ENCODE measurements around the gene WBP4. TPM values are rescaled to one million over a fixed set of nuclear protein-coding genes. Genes with fewer than 3 reads are reported as not detected.

WBP4 gene
- total RNA-seq, 4 donors from 2014 or later, result 15.3 to 23.2 (median 18.5) TPM

GRCh38 chr13:41049480-41050440 lies 11.5 kb upstream of the WBP4 start:
- no peak overlapping the region for H3K4me3 ChIP-seq
- H3K36me3 ChIP-seq, result peaks cover 0 to 6% (median 5%) of the 10 kb centered on the region in 4 donors
- no peaks in the 10 kb centered on the region for H3K27me3 ChIP-seq
- no peak overlapping the region for H3K27ac ChIP-seq (replicated peaks in 1 of 4)
- intact Hi-C loops (cut with DNase I), result loop anchor here (10.0 kb wide), 1 partner anchor 65 kb away; no protein-coding TSS in a partner anchor
- 81% methylated on average over 4 of the region's 4 CpGs for WGBS
- no peaks in the 10 kb centered on the region for H3K9me3 ChIP-seq
- no peak for DNase-seq (ENCODE audit: extremely low spot score)
- H3K4me1 ChIP-seq, result peaks cover 41 to 53% (median 46%) of the 10 kb centered on the region in 4 donors
- TF ChIP-seq POLR2A (IDR thresholded peaks at IDR 0.05; ENCODE audit: low read depth) (no peak), POLR2AphosphoS5 (IDR thresholded peaks at IDR 0.05) (no peak), EP300 (IDR thresholded peaks at IDR 0.05) (no peak)
- TF ChIP-seq, protein P1, sequence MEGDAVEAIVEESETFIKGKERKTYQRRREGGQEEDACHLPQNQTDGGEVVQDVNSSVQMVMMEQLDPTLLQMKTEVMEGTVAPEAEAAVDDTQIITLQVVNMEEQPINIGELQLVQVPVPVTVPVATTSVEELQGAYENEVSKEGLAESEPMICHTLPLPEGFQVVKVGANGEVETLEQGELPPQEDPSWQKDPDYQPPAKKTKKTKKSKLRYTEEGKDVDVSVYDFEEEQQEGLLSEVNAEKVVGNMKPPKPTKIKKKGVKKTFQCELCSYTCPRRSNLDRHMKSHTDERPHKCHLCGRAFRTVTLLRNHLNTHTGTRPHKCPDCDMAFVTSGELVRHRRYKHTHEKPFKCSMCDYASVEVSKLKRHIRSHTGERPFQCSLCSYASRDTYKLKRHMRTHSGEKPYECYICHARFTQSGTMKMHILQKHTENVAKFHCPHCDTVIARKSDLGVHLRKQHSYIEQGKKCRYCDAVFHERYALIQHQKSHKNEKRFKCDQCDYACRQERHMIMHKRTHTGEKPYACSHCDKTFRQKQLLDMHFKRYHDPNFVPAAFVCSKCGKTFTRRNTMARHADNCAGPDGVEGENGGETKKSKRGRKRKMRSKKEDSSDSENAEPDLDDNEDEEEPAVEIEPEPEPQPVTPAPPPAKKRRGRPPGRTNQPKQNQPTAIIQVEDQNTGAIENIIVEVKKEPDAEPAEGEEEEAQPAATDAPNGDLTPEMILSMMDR (IDR thresholded peaks at IDR 0.05), result no peak

DNA sequence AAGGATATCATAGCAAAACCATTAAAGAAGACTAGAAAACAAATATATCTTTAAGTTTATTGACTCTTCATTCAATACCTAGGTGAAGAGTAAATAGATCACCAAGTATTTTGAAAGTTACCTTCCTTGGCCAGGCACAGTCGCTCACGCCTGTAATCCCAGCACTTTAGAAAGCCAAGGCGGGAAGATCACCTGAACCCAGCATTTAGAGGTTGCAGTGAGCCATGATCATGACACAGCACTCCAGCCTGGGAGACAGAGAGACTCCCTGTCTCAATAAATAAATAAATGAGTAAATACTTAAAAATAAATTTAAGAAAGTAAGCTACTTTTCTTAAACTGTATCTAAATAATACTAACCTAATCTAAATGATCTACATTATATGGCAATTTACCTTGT lies 8.9 kb upstream of the WBP4 start:
- intact Hi-C loops (cut with DNase I), result loop anchor here (10.0 kb wide), 1 partner anchor 68 kb away; no protein-coding TSS in a partner anchor
- H3K4me1 ChIP-seq, result peaks cover 68 to 80% (median 72%) of the 10 kb centered on the region in 4 donors
- peaks cover 0 to 6% (median 5%) of the 10 kb centered on the region in 4 donors for H3K36me3 ChIP-seq
- no peak for DNase-seq (ENCODE audit: extremely low spot score)
- TF ChIP-seq POLR2AphosphoS5 (IDR thresholded peaks at IDR 0.05), result no peak
- no peak for TF ChIP-seq EP300 (IDR thresholded peaks at IDR 0.05)
- TF ChIP-seq, protein P1 (IDR thresholded peaks at IDR 0.05), result no peak
- no peak for TF ChIP-seq POLR2A (IDR thresholded peaks at IDR 0.05; ENCODE audit: low read depth)
- no peaks in the 10 kb centered on the region for H3K27me3 ChIP-seq
- 96% methylated on average over 3 of the region's 3 CpGs for WGBS
- H3K4me3 ChIP-seq, result no peak overlapping the region
- peak overlapping the region in 2 of 4 donors; percentile 11 to 42 for H3K27ac ChIP-seq (replicated peaks in 1 of 4)
- H3K9me3 ChIP-seq, result no peaks in the 10 kb centered on the region

DNA sequence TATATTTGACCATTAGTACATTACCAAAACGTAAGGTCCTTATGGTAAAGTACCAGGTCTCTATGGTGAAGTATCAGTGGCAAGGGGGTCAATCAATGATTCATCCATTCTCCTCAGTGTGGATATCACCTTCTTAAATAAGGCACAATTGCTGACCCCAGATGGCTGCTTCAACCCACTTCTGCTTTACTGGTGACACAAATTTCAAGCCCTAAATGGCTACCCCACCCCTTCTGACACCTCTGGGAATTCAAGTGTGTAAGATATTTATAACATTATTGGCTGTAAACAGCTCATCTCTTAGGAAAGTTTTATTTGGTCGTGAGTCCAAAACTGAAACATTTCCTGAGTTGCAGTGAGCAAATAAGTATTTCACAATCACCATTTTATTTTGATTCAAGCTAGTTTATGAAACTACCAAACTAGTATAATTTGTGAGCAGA lies 7.9 kb upstream of the WBP4 start:
- no peak overlapping the region for H3K4me3 ChIP-seq
- WGBS, result 44% methylated on average over 2 of the region's 2 CpGs
- H3K27me3 ChIP-seq, result no peaks in the 10 kb centered on the region
- H3K9me3 ChIP-seq, result no peaks in the 10 kb centered on the region
- no peak for DNase-seq (ENCODE audit: extremely low spot score)
- TF ChIP-seq EP300 (IDR thresholded peaks at IDR 0.05), result no peak
- TF ChIP-seq POLR2A (IDR thresholded peaks at IDR 0.05; ENCODE audit: low read depth), result no peak
- no peak for TF ChIP-seq POLR2AphosphoS5 (IDR thresholded peaks at IDR 0.05)
- TF ChIP-seq, protein P1 (IDR thresholded peaks at IDR 0.05), result no peak
- intact Hi-C loops (cut with DNase I), result loop anchor here (10.0 kb wide), 1 partner anchor 69 kb away; no protein-coding TSS in a partner anchor
- H3K36me3 ChIP-seq, result no peaks in the 10 kb centered on the region
- H3K27ac ChIP-seq (replicated peaks in 1 of 4), result peak overlapping the region; percentile 27 to 67 (median 45)
- peaks cover 71 to 90% (median 80%) of the 10 kb centered on the region in 4 donors for H3K4me1 ChIP-seq

- no peak for DNase-seq (ENCODE audit: extremely low spot score)
- intact Hi-C loops (cut with DNase I), result loop anchor here (10.0 kb wide), 1 partner anchor 70 kb away; no protein-coding TSS in a partner anchor
- Histone ChIP-seq H3K27me3 (no peaks in the 10 kb centered on the region), H3K9me3 (no peaks in the 10 kb centered on the region), H3K4me3 (no peak overlapping the region), H3K36me3 (no peaks in the 10 kb centered on the region), H3K27ac (replicated peaks in 1 of 4) (peak overlapping the region in 3 of 4 donors; percentile 28 to 67 (median 42)), H3K4me1 (peaks cover 81 to 92% (median 83%) of the 10 kb centered on the region in 4 donors)
- no peak for TF ChIP-seq POLR2AphosphoS5 (IDR thresholded peaks at IDR 0.05)
- TF ChIP-seq, protein P1 (IDR thresholded peaks at IDR 0.05), result peak in 2 of 3 experiments; percentile 53 to 63
- 44% methylated on average over 9 of the region's 9 CpGs for WGBS
Observed at GRCh38 chr13:41054212-41054877, 7.0 kb upstream of the WBP4 start.

All from esophagus muscularis mucosa (tissue), 4 donors.